Caco-2 (cell line): Measurements from ENCODE around the gene CTDSP2. TPM values are rescaled to one million over a fixed set of nuclear protein-coding genes. Genes with fewer than 3 reads are reported as not detected.
A peak's percentile ranks its signal among the peaks of the same experiment; 100 is the strongest.

Source experiments
- BruUV-seq: library from RNA; stranded (reverse); fragments of 400-500 nt; replicated peaks from 2 replicates; lab custom pipeline; 2021; lab: Mats Ljungman, UMichigan
- CTCF ChIA-PET: fragments of 300-600 bp; sonication (Branson Sonifier 250); formaldehyde crosslinking; loops from one replicate; lab custom pipeline; 2022; ENCODE audit warnings: antibody characterized with exemption; lab: Charles Lee
- POLR2A ChIA-PET: fragments of 300-600 bp; sonication (Branson Sonifier 250); formaldehyde crosslinking; loops from one replicate; lab custom pipeline; 2022; ENCODE audit warnings: antibody characterized with exemption; lab: Charles Lee
- DNase-seq, 2 experiments: peaks; one replicate each; pipeline versions ENCODE4 v3.0.0 to v3.0.0-alpha.2; 2020 to 2022
- H3K27me3 ChIP-seq: replicated peaks from 2 replicates; pipeline ENCODE4 v1.6.0; 2011; ENCODE audit warnings: low read length; ENCODE audit not compliant: control insufficient read depth, insufficient read depth
- H3K36me3 ChIP-seq: 2 replicates; pipeline ENCODE4 v1.5.1; 2011; ENCODE audit warnings: low read length; ENCODE audit not compliant: control insufficient read depth, insufficient read depth
- H3K4me1 ChIP-seq: fragments of 250-450 bp; sonication (Bioruptor Pico); 2 replicates; pipeline ENCODE4 v1.5.1; 2020; ENCODE audit warnings: mild to moderate bottlenecking
- H3K4me3 ChIP-seq: 2 replicates; pipeline ENCODE4 v1.5.1; 2011; ENCODE audit warnings: low read depth, mild to moderate bottlenecking, control low read depth, low read length
- H3K9me3 ChIP-seq: fragments of 250-450 bp; sonication (Bioruptor Pico); 2 replicates; pipeline ENCODE4 v1.5.1; 2020; ENCODE audit warnings: mild to moderate bottlenecking, moderate library complexity
- H3K27ac Mint-ChIP-seq: one replicate; pipeline ENCODE4 v1.8.0; 2022; ENCODE audit warnings: mixed read lengths; ENCODE audit not compliant: unreplicated experiment
- H3K27me3 Mint-ChIP-seq: one replicate; pipeline ENCODE4 v1.8.0; 2022; ENCODE audit warnings: mixed read lengths; ENCODE audit not compliant: insufficient read depth, unreplicated experiment
- H3K36me3 Mint-ChIP-seq: one replicate; pipeline ENCODE4 v1.8.0; 2022; ENCODE audit warnings: mild to moderate bottlenecking, mixed read lengths; ENCODE audit not compliant: insufficient read depth, unreplicated experiment
- H3K4me1 Mint-ChIP-seq: one replicate; pipeline ENCODE4 v1.8.0; 2022; ENCODE audit warnings: low read depth, mixed read lengths; ENCODE audit not compliant: unreplicated experiment
- H3K4me3 Mint-ChIP-seq: one replicate; pipeline ENCODE4 v1.8.0; 2022; ENCODE audit warnings: mild to moderate bottlenecking, moderate library complexity, mixed read lengths; ENCODE audit not compliant: unreplicated experiment
- H3K9me3 Mint-ChIP-seq: one replicate; pipeline ENCODE4 v1.8.0; 2022; ENCODE audit warnings: mixed read lengths; ENCODE audit not compliant: unreplicated experiment
- intact Hi-C: fragments of 100-400 bp; cut with micrococcal nuclease; formaldehyde crosslinking; loops from one replicate; pipeline ENCODE4 v1.10.0; 2022; ENCODE audit not compliant: unreplicated experiment
- total RNA-seq: library from RNA; stranded (reverse); gene quantifications from 2 replicates; pipeline ENCODE4 v1.2.3, GENCODE V29; 2022
- TF ChIP-seq, protein P1 (sequence below), 2 experiments: fragments of 200-600 bp in 1 of 2; IDR thresholded peaks; 1 replicate in 1 of 2; 2 replicates in 1 of 2; pipeline versions ENCODE4 v1.5.1 to v1.8.0; 2011 to 2022; ENCODE audit warnings: antibody characterized with exemption in 1 of 2, control low read depth in 1 of 2, inconsistent platforms in 1 of 2, low read depth in 1 of 2, low read length in 1 of 2, mild to moderate bottlenecking in 1 of 2, moderate library complexity in 1 of 2; ENCODE audit not compliant: insufficient read depth in 1 of 2, severe bottlenecking in 1 of 2, unreplicated experiment in 1 of 2

The CTDSP2 gene
- total RNA-seq, 1 experiment from 2014 or later: 117 TPM

GRCh38 chr12:57839996-57840395, 6.5 kb downstream of the CTDSP2 start:
- Histone ChIP-seq H3K4me3 (no peak overlapping the region), H3K27me3 (no peaks in the 10 kb centered on the region), H3K9me3 (no peaks in the 10 kb centered on the region), H3K36me3 (no peaks in the 10 kb centered on the region; the same call in none of the 2 replicates), H3K4me1 (peaks cover 40% of the 10 kb centered on the region)
- Mint-ChIP-seq H3K27ac (no peak overlapping the region), H3K27me3 (no peaks in the 10 kb centered on the region), H3K36me3 (peaks cover 21% of the 10 kb centered on the region), H3K4me3 (no peak overlapping the region), H3K9me3 (no peaks in the 10 kb centered on the region), H3K4me1 (peaks cover 38% of the 10 kb centered on the region)
- ChIA-PET POLR2A (interaction anchor here (0.6 kb wide), 1 partner anchor 55 kb away, joined by 4 read pairs; no protein-coding TSS in a partner anchor), CTCF (no interaction called here)
- no TSS peak for BruUV-seq
- TF ChIP-seq, protein P1, sequence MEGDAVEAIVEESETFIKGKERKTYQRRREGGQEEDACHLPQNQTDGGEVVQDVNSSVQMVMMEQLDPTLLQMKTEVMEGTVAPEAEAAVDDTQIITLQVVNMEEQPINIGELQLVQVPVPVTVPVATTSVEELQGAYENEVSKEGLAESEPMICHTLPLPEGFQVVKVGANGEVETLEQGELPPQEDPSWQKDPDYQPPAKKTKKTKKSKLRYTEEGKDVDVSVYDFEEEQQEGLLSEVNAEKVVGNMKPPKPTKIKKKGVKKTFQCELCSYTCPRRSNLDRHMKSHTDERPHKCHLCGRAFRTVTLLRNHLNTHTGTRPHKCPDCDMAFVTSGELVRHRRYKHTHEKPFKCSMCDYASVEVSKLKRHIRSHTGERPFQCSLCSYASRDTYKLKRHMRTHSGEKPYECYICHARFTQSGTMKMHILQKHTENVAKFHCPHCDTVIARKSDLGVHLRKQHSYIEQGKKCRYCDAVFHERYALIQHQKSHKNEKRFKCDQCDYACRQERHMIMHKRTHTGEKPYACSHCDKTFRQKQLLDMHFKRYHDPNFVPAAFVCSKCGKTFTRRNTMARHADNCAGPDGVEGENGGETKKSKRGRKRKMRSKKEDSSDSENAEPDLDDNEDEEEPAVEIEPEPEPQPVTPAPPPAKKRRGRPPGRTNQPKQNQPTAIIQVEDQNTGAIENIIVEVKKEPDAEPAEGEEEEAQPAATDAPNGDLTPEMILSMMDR (IDR thresholded peaks at IDR 0.05; ENCODE audit: insufficient read depth in 1 of 2, low read depth in 1 of 2, low read length in 1 of 2, severe bottlenecking in 1 of 2, unreplicated experiment in 1 of 2): no peak
- intact Hi-C loops: no loop called here
- DNase-seq: no peak

- no peak for DNase-seq
- ChIA-PET POLR2A (no interaction called here), CTCF (no interaction called here)
- Mint-ChIP-seq H3K4me3 (no peak overlapping the region), H3K9me3 (no peaks in the 10 kb centered on the region), H3K27ac (no peak overlapping the region), H3K4me1 (peaks cover 32% of the 10 kb centered on the region), H3K36me3 (peaks cover 13% of the 10 kb centered on the region), H3K27me3 (no peaks in the 10 kb centered on the region)
- intact Hi-C loops: no loop called here
- peaks cover 35% of the 10 kb centered on the region for H3K4me1 ChIP-seq
- H3K36me3 ChIP-seq: no peaks in the 10 kb centered on the region; the same call in none of the 2 replicates
- BruUV-seq: no TSS peak
- TF ChIP-seq, protein P1 (IDR thresholded peaks at IDR 0.05; ENCODE audit: insufficient read depth in 1 of 2, low read depth in 1 of 2, low read length in 1 of 2, severe bottlenecking in 1 of 2, unreplicated experiment in 1 of 2): no peak
- H3K9me3 ChIP-seq: no peaks in the 10 kb centered on the region
- no peak overlapping the region for H3K4me3 ChIP-seq
- no peaks in the 10 kb centered on the region for H3K27me3 ChIP-seq
Measured at GRCh38 chr12:57838594-57839302, 7.8 kb downstream of the CTDSP2 start.

DNA sequence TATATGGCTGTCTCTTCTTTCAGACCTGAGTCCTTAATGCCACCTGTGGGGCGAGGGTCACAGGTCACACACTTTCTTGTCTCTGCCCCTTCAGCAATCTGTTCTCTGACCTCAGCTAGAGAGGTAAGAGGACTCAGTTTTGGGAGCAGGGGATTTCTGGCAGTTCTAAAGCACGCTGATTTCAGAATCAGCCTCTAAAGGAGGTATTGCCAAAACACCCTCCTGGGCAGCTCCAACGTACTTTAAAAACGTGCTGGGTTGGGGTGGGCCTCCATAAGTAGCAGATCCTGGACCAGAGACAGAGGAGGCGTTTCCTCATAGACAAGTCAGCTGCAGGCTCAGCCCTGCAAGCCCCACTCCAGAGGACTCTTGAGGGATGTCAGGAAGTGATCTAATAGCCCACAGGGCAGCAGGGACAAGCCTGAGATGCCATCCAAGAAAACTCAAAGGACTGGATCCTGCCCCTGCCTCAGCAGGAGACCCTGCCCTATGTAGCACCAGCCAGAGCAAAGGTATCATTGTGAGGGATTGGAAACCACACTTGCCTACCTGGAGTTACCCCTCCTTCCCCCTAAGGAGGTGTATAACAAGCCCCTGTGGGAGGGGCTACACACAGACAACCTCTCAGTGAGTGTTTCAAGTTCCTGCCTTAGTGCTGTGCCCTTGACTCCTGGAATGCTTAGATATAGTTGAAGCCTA, 8.5 kb downstream of the CTDSP2 start:
- no peak overlapping the region for H3K4me3 ChIP-seq

More for the DNA sequence above, 8.5 kb downstream of the CTDSP2 start:
- Mint-ChIP-seq H3K36me3 (peaks cover 18% of the 10 kb centered on the region), H3K27me3 (no peaks in the 10 kb centered on the region), H3K4me3 (no peak overlapping the region), H3K4me1 (peaks cover 36% of the 10 kb centered on the region), H3K27ac (peak overlapping the region; percentile 41), H3K9me3 (no peaks in the 10 kb centered on the region)
- ChIA-PET POLR2A (no interaction called here), CTCF (interaction anchor here (0.9 kb wide), 1 partner anchor 66 kb away, joined by 10 read pairs; no protein-coding TSS in a partner anchor)
- no peaks in the 10 kb centered on the region; the same call in none of the 2 replicates for H3K36me3 ChIP-seq
- no peak for DNase-seq
- BruUV-seq: no TSS peak
- intact Hi-C loops: no loop called here
- H3K4me1 ChIP-seq: peaks cover 33% of the 10 kb centered on the region
- no peaks in the 10 kb centered on the region for H3K9me3 ChIP-seq
- TF ChIP-seq, protein P1 (IDR thresholded peaks at IDR 0.05; ENCODE audit: insufficient read depth in 1 of 2, low read depth in 1 of 2, low read length in 1 of 2, severe bottlenecking in 1 of 2, unreplicated experiment in 1 of 2): no peak
- no peaks in the 10 kb centered on the region for H3K27me3 ChIP-seq
